Retina (tissue), 1 donor: Measurements from ENCODE around the gene NUAK2.

ENCODE experiments used
- DNase-seq: peaks from one replicate; pipeline ENCODE4 v3.0.0-alpha.2; 2016

Gene NUAK2

DNA sequence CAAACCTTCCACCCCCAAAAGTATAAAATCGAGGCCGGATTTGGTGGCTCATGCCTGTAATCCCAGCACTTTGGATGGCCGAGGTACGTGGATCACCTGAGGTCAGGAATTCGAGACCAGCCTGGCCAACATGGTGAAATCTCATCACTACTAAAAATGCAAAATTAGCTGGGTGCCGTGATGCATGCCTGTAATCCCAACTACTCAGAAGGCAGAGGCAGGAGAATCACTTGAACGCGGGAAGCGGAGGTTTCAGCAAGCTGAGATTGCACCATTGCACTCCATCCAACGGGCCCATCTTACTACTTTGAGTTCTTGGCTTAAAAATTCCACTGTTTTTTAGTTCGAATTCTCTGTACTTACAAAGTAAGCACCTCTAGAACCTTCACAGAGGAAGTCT, 24.2 kb upstream of the NUAK2 start:
- no peak for DNase-seq

DNA sequence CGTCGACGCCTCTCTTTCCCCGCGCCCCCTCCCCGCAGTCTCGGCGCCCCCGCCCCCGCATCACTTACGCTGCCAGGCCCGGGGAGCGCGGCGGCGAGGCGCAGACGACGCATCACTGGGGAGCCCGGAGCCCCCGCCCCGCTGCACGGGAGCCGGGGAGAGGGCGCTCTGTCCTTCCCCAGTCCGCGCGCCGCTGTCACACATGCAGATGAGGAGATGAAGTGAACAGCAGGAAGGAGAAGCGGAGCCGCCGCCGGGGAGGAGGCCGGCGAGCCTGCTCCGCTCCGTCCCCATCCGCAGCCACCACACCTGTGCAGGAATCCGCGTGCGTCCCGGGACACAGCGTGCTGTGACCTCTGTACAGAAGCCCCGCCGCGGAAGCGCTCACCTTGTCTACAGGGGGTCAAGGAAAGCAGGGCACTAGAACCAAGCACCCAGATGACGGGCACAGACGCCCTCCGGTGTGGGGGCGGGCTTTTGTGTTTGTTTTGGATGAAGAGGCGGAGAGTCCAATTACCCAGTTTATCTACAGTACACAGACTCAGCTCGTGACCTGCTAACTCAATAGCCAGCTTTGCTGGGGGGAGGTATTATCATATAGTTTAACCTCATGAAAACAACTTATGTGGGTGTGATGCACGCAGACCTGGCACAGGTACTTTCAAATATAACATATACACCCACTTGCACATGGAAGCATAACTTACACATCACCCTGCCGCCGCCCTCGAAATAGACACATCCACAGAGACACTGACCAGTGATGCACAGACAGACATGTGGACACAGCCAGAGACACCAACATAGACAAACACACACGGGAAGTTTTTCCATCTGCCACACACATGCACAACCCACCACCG, 22.8 kb upstream of the NUAK2 start:
- peak; percentile 72 for DNase-seq

DNA sequence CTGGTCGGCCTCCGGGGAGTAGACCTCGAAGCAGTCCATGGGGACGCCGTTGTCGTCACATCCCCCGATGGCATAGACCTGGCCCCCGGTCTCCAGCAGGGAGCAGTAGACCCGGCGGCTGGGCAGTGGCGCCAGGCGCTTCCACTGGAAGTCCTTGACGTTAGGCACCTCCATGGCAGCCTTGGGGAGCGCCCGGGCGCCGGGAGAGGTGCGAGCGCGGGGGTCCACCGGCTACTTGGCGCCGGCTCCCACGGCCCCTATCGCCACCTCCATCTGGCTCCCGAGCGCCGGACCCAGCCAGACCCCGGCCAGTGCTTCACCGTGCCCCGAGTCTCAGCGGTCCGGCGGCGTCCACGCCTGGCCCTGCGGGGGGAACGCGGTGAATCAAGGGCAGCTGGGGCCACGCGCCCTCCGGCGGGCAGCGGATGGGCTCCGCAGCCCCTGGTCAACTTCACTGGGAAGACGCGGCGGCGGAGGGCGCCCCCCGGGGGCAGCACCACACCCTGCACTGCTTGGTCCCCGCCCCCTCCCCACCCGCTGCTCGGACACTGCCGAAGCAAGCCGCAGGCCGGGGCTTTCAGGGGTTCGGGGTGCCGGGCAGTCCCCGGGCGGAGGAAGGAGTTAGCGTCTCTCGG, 22.0 kb upstream of the NUAK2 start:
- peak; percentile 81 for DNase-seq

DNA sequence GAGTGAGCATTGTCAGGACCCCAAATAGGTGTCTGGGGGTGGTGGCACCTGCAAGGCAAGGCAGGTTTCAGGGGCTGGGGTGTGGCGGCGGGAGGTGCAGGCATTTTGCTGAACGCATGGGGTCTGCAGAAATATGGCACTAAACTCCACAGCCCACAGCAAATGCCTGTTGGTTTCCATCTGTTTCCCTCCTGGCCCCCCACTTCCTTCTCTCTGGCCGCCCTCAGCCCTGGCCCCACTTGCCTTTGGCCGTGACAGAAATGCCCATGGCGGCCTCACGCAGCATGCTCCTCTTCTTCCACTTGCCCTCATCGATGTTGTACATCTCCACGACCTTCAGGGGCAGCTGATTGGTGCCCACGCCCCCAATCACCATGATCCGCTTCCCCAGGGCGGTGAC, 21.4 kb upstream of the NUAK2 start:
- DNase-seq = no peak

DNA sequence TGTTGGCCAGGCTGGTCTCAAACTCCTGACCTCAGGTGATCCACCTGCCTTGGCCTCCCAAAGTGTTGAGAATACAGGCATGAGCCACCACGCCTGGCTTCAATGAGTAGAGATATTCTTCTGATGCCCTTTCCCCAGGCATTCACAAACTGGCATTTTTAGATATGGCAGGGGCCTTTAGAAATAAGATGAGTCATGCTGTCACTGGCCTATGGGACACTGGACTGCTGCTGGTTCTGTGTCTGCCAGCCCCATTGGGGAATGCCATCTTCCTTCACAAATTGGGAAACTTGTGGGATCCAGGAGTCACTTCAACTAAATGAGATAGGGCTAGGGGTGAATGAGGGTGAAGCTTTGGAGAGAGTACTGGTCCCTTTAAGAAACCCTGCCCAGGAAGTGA, 19.1 kb upstream of the NUAK2 start:
- no peak for DNase-seq

GRCh38 chr1:205339717-205340116, 18.2 kb upstream of the NUAK2 start:
- no peak for DNase-seq

DNA sequence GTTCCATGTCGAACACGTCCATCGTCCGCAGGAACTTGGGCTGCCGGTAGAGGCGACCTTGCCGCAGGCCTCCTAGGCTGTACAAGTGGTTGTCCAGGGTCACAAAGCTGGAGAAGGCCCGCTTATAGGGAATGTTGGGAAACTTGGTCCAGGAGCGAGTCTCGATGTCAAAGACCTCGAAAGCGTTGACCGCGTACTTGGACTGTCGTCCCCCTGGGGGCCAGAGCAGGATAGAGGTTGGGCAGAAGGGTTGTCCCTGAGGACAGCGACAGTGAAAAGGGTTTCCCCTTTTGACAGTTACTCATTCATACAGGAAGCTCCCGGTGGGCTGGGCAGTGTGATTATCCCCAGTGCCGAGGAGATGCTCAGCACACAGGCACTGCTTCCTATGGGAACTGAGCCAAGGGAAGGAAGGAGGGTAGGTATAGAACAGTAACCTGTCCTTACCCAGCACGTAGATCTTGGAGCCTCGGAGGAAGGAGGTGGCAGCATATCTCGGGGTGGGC, 17.7 kb upstream of the NUAK2 start:
- DNase-seq = no peak

DNA sequence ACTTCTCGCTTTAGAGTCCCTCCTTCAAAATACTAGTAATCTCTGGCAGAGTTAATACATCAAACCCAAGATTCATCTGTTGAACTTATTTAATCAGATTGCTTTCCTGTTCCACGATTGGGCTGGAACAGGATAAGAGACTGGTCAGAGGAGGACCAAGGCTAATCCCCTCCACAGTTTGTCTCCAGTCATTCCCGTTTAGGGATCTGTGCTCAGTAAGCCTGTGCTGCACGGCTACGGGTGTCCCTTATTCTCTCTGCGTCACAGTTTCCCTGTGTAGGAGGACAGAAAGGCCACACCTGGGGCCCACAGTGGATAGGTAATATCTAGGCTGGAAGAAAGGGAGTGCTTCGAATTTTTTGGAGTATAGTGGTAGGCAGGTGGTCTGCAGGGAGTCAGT, 16.5 kb upstream of the NUAK2 start:
- no peak for DNase-seq

- no peak for DNase-seq
Observed at GRCh38 chr1:205337481-205337880, 15.9 kb upstream of the NUAK2 start.

DNA sequence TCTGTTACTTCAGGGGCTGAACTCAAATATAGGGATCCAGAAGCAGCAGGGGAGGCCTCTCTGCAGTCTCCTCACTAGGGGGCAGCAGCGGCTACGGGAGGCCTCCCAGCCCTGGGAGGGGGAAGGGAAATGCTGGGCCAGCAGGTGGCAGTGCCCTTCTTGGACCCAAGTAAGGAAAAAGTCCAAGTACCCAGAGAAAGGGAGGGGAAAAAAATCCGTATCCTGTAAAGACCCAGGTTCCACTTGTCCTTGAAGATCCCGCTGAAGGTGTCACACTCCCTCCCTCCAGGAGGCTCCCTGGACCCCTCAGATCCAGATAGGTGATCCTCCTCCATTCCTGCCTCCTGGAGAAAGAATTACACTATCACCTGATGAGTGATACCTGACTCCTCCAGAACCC, 14.1 kb upstream of the NUAK2 start:
- peak; percentile 82 for DNase-seq

DNA sequence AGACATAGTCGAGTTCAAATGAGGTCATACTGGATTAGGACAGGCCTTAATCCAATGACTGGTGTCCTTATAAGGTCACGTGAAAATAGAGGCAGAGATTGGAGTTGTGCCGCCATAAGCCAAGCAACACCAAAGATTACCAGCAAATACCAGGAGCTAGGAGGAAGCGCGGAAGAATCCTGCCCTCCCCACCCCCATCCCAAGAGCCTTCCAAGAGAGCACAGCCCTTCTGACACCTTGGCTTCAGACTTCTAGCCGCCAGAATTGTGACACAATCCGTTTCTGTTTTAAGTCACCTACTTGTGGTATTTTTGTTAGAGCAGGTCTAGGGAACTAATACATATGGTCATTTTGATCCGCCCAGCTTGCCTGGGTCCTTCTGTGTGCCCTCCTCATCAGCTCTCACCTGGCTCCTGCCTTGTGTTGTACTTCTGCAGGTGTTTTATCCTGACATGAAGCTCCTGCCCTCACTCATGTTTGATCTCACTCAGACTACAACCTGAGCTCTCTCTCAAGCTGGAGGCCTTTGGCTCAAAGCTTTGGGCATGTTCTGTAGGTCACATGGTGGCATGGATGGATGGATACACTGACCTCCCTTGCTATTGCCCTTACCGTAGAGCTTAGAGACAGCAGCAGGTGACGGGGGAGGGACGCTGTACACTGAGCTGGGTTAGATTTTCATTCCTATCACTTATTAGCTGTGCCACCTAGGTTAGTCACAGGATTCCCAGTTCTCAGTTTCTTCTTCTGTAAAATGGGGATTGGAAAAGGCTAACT, 10.7 kb upstream of the NUAK2 start:
- no peak for DNase-seq

DNA sequence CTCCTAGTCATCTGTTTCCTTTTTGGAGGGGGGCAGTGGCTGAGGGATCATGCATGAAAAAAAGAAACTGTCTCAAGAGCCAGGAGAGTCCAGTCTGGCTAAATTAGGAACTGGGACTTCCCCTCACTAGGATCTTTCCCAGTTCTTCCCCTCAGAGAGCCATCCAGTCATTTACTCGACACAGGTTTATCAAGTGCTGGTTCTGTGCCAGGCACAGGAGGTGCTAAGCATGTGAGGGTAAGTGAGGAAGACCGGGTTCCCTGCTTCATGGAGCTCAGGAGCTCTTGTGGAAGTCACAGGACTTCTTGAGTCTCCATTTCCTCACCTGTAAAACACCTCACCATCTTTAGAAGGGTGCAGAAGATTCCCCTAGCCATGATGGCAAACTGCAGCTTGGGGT, 8.6 kb upstream of the NUAK2 start:
- DNase-seq = no peak

- no peak for DNase-seq
Observed at GRCh38 chr1:205329719-205330118, 8.2 kb upstream of the NUAK2 start.

GRCh38 chr1:205328476-205328875, 6.9 kb upstream of the NUAK2 start:
- DNase-seq = no peak

GRCh38 chr1:205326812-205327466, 5.4 kb upstream of the NUAK2 start:
- no peak for DNase-seq

DNA sequence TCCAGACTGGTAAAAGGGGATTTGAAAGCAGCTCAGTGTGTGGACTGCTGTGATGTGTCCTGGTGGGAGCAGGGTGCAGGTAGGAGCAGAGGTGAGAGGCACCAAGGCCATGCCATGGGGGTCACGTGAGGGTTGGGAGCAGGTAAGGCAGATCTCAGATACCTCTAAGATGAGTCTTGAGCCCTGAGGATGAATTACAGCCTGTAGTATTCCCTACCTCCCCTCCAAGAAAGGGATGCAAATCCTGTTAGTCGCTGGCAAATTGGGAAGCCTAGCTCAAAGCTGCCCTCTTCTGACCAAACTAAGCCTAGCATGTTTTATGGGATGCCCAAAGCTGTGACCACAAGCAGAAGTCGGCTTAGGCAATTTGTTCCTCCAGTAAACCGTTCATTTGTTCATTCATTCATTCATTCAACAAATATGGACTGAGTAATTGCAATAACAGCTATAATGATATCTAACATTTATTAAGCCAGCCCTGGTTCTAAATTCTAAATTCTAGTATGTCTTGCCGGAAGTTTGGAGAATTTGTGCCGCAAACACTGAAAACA, 3.9 kb upstream of the NUAK2 start:
- DNase-seq = peak; percentile 89

- DNase-seq = no peak
Observed at GRCh38 chr1:205324781-205325180, 3.2 kb upstream of the NUAK2 start.

DNA sequence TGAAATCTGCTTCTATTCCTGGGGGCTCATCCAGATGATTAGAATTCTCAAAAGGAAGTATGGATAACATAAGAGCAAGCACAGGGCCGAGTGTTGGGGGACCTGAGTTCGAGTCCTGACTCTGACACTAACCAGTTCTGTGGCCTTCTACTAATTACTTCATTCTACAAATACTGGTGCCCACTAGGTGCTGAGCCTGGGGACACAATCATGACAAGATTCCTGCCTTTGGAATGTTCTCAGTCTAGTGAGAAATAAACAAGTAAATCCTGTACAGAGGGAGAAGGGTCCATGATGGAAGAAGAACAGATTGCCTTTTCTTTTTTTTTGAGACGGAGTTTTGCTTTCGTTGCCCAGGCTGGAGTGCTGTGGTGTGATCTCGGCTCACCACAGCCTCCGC, 2.2 kb upstream of the NUAK2 start:
- DNase-seq = no peak

- no peak for DNase-seq
Observed at GRCh38 chr1:205321959-205322283, 376 bp upstream of the NUAK2 start.

GRCh38 chr1:205319081-205320018, 2.2 kb downstream of the NUAK2 start:
- DNase-seq = no peak

DNA sequence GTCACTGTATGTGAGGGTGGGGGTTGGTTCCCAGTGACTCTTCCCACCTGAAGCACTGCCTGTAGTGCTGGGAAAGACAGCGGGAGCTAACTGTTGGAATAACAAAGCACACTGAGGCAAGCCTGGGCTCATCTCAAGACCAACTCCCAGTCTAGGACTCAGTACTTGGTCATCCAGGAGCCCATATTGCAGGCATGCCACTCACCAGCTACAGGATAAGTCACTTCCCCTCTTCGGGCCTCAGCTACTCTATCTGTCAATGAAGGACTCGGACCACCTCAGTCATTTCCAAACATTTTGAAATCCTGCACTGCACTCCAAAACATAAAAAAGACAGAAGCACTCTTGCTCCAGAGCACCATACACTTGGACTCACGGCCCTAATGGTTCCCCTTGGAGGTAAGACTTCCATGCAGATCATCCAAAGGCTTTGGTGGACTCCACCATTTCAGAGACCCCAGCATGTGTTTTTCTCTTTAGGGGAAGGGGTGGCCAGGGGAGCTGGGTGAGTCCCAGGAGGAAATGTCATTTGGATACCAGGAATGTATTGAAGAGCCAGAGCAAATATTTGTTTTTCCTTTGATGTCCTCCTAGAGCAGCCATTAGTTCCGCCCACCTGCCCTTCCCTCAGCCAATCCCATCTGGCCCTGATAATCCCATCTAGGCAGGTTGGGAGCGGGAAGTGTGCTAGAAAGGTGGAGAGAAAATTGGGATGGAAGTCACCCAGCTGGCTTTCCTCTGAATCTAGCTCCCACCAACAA, 3.1 kb downstream of the NUAK2 start:
- DNase-seq = no peak
